ENCODE measurements around the gene DGKQ. TPM values are rescaled to one million over a fixed set of nuclear protein-coding genes. Genes with fewer than 3 reads are reported as not detected.

The DGKQ gene
- total and polyA plus RNA-seq, 2 of the 13 experiments (the other 11 are each of a cell fraction or from before 2014, with no cell fraction given) = 4.5 to 7.2 TPM

- peak; percentile 50 for TF ChIP-seq GMEB1 (CRISPR knock-in tag; IDR thresholded peaks at IDR 0.05; ENCODE audit: borderline replicate concordance)
- 0 out of 2 replicates have a peak, but pooled peaks have one; percentile 22 for TF ChIP-seq SOX5 (CRISPR knock-in tag; IDR thresholded peaks at IDR 0.05; ENCODE audit: borderline replicate concordance)
- TF ChIP-seq SPEN (CRISPR knock-in tag; IDR thresholded peaks at IDR 0.05; ENCODE audit: low read depth) = peak; percentile 40
- TF ChIP-seq ZNF841 (CRISPR knock-in tag; IDR thresholded peaks at IDR 0.05; ENCODE audit: borderline replicate concordance) = peak; percentile 84; the same call in 1 of the 2 replicates
- no peak; the same call in 1 of the 2 replicates for TF ChIP-seq GATAD1 (CRISPR knock-in tag; IDR thresholded peaks at IDR 0.05)
- TF ChIP-seq ZNF562 (CRISPR knock-in tag; IDR thresholded peaks at IDR 0.05; ENCODE audit: borderline replicate concordance) = peak; percentile 78; the same call in 1 of the 2 replicates
- TF ChIP-seq ZNF143 (CRISPR knock-in tag; IDR thresholded peaks at IDR 0.05) = no peak
- no peak; the same call in 1 of the 2 replicates for TF ChIP-seq ZNF782 (CRISPR knock-in tag; IDR thresholded peaks at IDR 0.05; ENCODE audit: borderline replicate concordance)
- TF ChIP-seq CBX1 (IDR thresholded peaks at IDR 0.05; ENCODE audit: low read depth) = peak; percentile 54
- no peak for TF ChIP-seq HOXD1 (CRISPR knock-in tag; IDR thresholded peaks at IDR 0.05)
- no peak for TF ChIP-seq NR1H2 (CRISPR knock-in tag; IDR thresholded peaks at IDR 0.05; ENCODE audit: borderline replicate concordance, low read depth)
- TF ChIP-seq GLI4 (CRISPR knock-in tag; IDR thresholded peaks at IDR 0.05; ENCODE audit: borderline replicate concordance) = no peak
- TF ChIP-seq ZNF414 (CRISPR knock-in tag; IDR thresholded peaks at IDR 0.05) = no peak
- 0 out of 2 replicates have a peak, but pooled peaks have one; percentile 19 for TF ChIP-seq TFDP2 (CRISPR knock-in tag; IDR thresholded peaks at IDR 0.05)
- TF ChIP-seq SATB2 (CRISPR knock-in tag; IDR thresholded peaks at IDR 0.05) = no peak
- peak; percentile 81; the same call in 1 of the 2 replicates for TF ChIP-seq ZNF329 (CRISPR knock-in tag; IDR thresholded peaks at IDR 0.05; ENCODE audit: low read depth)
- TF ChIP-seq MXD4 (CRISPR knock-in tag; IDR thresholded peaks at IDR 0.05) = 0 out of 2 replicates have a peak, but pooled peaks have one; percentile 40
- TF ChIP-seq ATF5 (CRISPR knock-in tag; IDR thresholded peaks at IDR 0.05; ENCODE audit: low read depth) = no peak
- no peak for TF ChIP-seq SUZ12 (IDR thresholded peaks at IDR 0.05; ENCODE audit: low read depth, low read length)
- no peak for TF ChIP-seq PREB (CRISPR knock-in tag; IDR thresholded peaks at IDR 0.05)
- no peak for TF ChIP-seq FOXO4 (CRISPR knock-in tag; conservative IDR thresholded peaks at IDR 0.05)
- TF ChIP-seq ELF3 (CRISPR knock-in tag; IDR thresholded peaks at IDR 0.05) = no peak
- TF ChIP-seq ZNF776 (CRISPR knock-in tag; IDR thresholded peaks at IDR 0.05) = peak; percentile 39; the same call in 1 of the 2 replicates
- TF ChIP-seq ZNF230 (CRISPR knock-in tag; IDR thresholded peaks at IDR 0.05) = peak; percentile 88; the same call in 1 of the 2 replicates
Observed at GRCh38 chr4:986879-987623, 13.7 kb upstream of the DGKQ start, which contains the start of gene IDUA (continued).
